Activated T-cell treated with anti-CD3 and anti-CD28 coated beads, Interleukin-2, amount 50 U/mL, for 24 hours (primary cell): Measurements from ENCODE around the gene SUGP2.

Experiments
- DNase-seq: peaks from one replicate; pipeline ENCODE4 v3.0.0-alpha.2; 2020
- H3K27ac Mint-ChIP-seq: 2 replicates; pipeline ENCODE4 v1.8.0; 2020; ENCODE audit warnings: mild to moderate bottlenecking, mixed read lengths
- H3K27me3 Mint-ChIP-seq: 2 replicates; pipeline ENCODE4 v1.8.0; 2020; ENCODE audit warnings: mixed read lengths
- H3K36me3 Mint-ChIP-seq: 2 replicates; pipeline ENCODE4 v1.8.0; 2020; ENCODE audit warnings: low read depth, mixed read lengths
- H3K4me1 Mint-ChIP-seq: 2 replicates; pipeline ENCODE4 v1.8.0; 2020; ENCODE audit warnings: low read depth, mixed read lengths
- H3K4me3 Mint-ChIP-seq: 2 replicates; pipeline ENCODE4 v1.8.0; 2020; ENCODE audit warnings: mild to moderate bottlenecking, moderate library complexity, mixed read lengths
- H3K9me3 Mint-ChIP-seq: 2 replicates; pipeline ENCODE4 v1.8.0; 2020; ENCODE audit warnings: mixed read lengths

The SUGP2 gene

DNA sequence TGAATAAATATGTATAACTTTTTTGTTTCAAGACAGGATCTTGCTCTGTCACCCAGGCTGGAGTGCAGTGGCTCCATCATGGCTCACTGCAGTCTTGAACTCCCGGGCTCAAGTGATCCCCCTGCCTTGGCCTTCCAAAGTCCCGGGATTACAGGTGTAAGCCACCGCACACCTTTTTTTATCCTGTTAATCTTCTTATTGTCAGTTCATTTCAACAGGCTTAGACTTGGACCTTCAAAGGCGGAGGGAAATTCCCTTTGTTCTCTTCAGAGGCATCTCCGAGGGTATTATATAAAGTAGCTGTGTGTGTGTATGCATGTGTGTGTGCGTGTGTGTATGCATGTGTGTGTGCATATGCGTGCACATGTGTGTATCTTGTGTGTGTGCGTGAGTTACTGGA is 35.0 kb downstream of the SUGP2 start:
- no peak for DNase-seq
- no peaks in the 10 kb centered on the region for H3K9me3 Mint-ChIP-seq
- H3K4me3 Mint-ChIP-seq, result no peak overlapping the region
- peak overlapping the region; percentile 38 for H3K27ac Mint-ChIP-seq
- peaks cover 20% of the 10 kb centered on the region for H3K4me1 Mint-ChIP-seq
- no peaks in the 10 kb centered on the region for H3K27me3 Mint-ChIP-seq
- peaks cover 96% of the 10 kb centered on the region for H3K36me3 Mint-ChIP-seq

DNA sequence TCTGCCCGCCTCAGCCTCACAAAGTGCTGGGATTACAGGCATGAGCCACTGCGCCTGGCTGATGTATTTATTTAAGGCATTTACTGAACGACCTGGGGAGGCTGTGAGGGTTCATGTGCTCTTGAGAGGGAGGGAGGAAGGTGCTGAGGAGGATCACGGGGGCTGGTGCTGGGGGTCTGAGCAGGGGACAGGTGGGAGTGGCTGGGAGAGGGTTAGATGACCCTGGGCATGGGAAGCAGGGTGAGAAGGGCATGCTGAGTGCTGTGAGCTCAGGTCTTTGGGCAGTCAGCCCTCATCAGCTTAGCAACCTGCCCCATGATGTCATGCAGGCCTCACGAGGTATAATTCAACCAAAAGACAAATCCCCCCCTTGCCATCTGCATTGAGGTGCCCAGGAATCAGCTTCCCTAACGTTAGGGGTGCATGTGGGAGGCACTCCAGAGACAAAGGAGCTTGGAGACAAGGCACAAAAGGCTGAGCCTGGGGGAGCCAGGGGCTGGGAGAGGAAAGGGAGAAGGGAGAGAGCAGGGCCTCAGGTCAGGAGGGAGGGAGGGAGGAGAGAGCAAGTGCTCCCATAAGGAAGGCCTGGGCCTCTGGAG is 36.4 kb downstream of the SUGP2 start:
- no peaks in the 10 kb centered on the region for H3K27me3 Mint-ChIP-seq
- H3K9me3 Mint-ChIP-seq, result no peaks in the 10 kb centered on the region
- H3K36me3 Mint-ChIP-seq, result peaks cover 92% of the 10 kb centered on the region
- no peak overlapping the region for H3K4me3 Mint-ChIP-seq
- no peak overlapping the region for H3K27ac Mint-ChIP-seq
- H3K4me1 Mint-ChIP-seq, result peaks cover 20% of the 10 kb centered on the region
- DNase-seq, result no peak

DNA sequence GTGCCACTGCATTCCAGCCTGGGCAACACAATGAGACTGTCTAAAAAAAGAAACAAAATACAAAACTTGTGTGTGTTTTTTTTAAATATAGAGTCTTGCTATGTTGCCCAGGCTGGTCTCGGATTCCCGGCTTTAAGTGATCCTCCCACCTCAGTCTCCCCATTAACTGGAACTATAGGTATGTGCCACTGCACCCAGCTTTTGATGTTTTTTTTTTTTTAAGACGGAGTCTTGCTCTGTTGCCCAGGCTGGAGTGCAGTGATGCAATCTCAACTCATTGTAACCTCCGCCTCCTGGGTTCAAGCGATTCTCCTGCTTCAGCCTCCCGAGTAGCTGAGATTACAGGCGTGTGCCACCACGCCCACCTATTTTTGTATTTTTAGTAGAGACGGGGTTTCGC is 37.0 kb downstream of the SUGP2 start:
- no peaks in the 10 kb centered on the region for H3K9me3 Mint-ChIP-seq
- peaks cover 20% of the 10 kb centered on the region for H3K4me1 Mint-ChIP-seq
- H3K36me3 Mint-ChIP-seq, result peaks cover 91% of the 10 kb centered on the region
- no peak overlapping the region for H3K4me3 Mint-ChIP-seq
- DNase-seq, result no peak
- no peak overlapping the region for H3K27ac Mint-ChIP-seq
- H3K27me3 Mint-ChIP-seq, result no peaks in the 10 kb centered on the region

DNA sequence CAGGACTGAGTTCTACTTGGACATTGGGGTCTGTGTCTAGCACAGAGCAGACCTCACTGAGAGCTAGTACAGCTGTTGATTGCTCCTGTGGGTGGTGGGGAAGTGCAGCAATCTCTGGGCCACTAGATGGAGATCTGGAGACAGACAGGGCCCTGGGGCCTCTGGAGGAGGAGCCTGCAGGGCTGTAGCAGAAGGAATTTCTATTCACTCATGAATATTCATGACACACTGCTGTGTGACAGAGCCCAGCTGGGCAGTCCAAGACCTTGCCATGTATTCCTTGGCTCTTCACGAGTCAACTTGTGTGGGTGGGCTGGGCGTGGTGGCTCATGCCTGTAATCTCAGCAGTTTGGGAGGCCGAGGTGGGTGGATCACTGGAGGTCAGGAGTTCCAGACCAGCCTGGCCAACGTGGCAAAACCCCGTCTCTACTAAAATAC is 37.5 kb downstream of the SUGP2 start:
- no peak for DNase-seq
- Mint-ChIP-seq H3K36me3 (peaks cover 91% of the 10 kb centered on the region), H3K4me3 (no peak overlapping the region), H3K27ac (no peak overlapping the region), H3K27me3 (no peaks in the 10 kb centered on the region), H3K9me3 (no peaks in the 10 kb centered on the region), H3K4me1 (peaks cover 18% of the 10 kb centered on the region)

DNA sequence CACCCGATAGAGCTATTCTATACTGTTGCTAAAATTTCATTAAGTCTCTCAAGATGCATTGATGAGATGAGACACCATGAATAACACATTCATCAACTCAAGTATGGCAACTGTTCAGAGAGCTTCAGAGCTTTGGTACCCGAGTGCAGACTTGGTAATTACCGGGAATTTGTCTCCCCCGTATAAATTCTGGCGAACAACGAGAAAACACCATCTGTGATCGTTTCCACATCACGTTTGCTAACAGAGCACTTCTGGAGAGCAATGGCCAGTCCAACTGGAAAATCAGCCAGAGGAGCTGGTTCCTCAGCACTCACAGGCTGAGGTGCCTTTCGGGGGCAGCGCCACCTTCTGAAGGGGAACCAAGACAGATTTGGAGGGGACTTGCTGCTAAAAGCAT is 40.2 kb downstream of the SUGP2 start:
- Mint-ChIP-seq H3K27me3 (no peaks in the 10 kb centered on the region), H3K4me1 (no peaks in the 10 kb centered on the region), H3K36me3 (peaks cover 66% of the 10 kb centered on the region), H3K9me3 (no peaks in the 10 kb centered on the region), H3K4me3 (no peak overlapping the region), H3K27ac (no peak overlapping the region)
- DNase-seq, result no peak

DNA sequence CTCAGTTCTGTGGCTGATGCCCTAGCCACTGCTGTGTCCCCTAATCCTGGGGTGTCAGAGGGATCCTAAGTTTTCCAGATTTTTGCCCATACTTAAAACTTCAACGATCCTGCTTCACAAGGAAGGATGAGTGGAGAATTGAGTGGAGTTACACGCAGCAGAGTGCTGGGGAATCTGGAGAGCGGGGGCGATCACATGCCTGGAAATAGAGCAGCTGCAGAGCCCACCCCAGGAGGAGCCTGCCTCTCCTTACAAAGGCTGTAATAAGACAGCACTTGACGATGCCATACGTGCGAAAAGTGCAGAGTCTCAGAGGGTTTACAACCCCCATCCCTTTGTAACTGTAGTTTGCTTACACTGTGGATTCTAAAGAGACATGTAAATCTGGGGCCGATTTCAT is 40.6 kb downstream of the SUGP2 start:
- no peaks in the 10 kb centered on the region for H3K27me3 Mint-ChIP-seq
- peaks cover 62% of the 10 kb centered on the region for H3K36me3 Mint-ChIP-seq
- no peak overlapping the region for H3K27ac Mint-ChIP-seq
- no peaks in the 10 kb centered on the region for H3K9me3 Mint-ChIP-seq
- no peak overlapping the region for H3K4me3 Mint-ChIP-seq
- H3K4me1 Mint-ChIP-seq, result no peaks in the 10 kb centered on the region
- DNase-seq, result no peak

DNA sequence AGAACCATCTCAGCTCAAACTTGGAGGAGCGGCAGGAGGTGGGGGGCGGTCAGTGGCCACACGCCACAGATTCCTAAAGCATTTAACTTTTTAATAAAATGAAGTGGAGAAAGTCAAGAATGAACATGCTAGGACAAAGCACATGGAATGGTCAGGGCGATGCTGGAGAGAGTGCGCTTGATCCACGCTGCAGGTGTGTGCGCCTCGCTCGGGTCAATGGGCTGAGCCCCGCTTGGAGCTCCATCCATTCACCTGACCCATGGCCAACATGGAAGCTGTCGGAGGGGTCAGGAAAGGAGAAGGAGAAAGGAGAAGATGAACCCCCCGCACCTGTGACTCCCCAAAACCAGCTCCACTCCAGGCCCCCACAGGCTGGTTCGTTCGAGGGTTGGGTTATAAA is 41.8 kb downstream of the SUGP2 start:
- peaks cover 9% of the 10 kb centered on the region for H3K27me3 Mint-ChIP-seq
- H3K9me3 Mint-ChIP-seq, result no peaks in the 10 kb centered on the region
- H3K27ac Mint-ChIP-seq, result no peak overlapping the region
- H3K36me3 Mint-ChIP-seq, result peaks cover 52% of the 10 kb centered on the region
- no peaks in the 10 kb centered on the region for H3K4me1 Mint-ChIP-seq
- H3K4me3 Mint-ChIP-seq, result no peak overlapping the region
- DNase-seq, result no peak

DNA sequence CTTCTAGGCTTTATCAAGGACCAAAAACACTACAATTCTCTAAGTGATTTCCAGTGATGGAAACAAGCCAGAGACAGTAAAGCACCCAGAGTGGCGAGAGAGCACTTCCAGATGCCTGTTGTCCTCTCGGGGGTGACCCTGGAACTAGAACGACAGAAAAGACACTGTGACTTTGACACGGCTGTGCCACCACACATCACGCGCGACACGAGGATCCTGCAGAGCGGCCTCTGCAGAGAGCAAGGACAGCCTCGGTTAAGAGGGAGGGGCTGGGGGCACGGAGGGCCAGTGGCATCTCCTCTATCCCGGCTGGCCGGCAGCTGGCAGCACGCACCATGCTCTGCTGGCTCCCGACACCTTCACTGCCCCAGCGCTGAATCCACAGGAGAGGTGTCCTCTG is 42.3 kb downstream of the SUGP2 start:
- Mint-ChIP-seq H3K4me1 (no peaks in the 10 kb centered on the region), H3K27ac (no peak overlapping the region), H3K4me3 (no peak overlapping the region), H3K27me3 (peaks cover 13% of the 10 kb centered on the region), H3K36me3 (peaks cover 47% of the 10 kb centered on the region), H3K9me3 (no peaks in the 10 kb centered on the region)
- no peak for DNase-seq

DNA sequence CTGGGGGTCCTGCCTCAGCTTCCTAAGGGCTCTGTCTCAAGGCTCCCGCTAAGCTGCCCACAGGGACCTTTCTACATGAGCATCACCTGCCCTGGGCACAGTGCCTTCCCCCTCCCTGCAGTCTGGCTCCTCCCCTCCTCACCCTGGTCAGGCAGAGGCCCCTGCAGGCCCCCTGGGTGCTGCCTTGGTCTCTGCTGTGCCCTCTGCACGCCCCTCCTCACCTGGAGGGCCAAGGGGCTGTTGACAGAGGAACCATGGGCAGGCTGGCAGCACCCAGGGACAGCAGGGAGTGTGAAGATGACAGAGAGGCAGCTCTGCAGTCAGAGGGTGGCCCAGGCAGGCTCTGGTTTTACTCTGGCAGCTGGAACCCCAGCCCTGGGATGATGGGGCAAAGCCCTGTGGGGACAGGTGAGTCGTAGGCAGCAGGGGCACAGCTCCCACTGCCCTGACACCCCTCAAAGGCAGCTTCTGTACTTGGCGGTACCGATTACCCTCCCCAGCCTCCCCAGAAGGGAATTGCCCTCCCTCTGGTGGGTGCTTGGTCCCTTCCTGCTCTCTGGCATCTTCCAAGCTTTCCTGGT is 43.1 kb downstream of the SUGP2 start:
- Mint-ChIP-seq H3K9me3 (no peaks in the 10 kb centered on the region), H3K4me1 (no peaks in the 10 kb centered on the region), H3K27ac (no peak overlapping the region), H3K27me3 (peaks cover 16% of the 10 kb centered on the region), H3K36me3 (peaks cover 41% of the 10 kb centered on the region), H3K4me3 (no peak overlapping the region)
- DNase-seq, result no peak

DNA sequence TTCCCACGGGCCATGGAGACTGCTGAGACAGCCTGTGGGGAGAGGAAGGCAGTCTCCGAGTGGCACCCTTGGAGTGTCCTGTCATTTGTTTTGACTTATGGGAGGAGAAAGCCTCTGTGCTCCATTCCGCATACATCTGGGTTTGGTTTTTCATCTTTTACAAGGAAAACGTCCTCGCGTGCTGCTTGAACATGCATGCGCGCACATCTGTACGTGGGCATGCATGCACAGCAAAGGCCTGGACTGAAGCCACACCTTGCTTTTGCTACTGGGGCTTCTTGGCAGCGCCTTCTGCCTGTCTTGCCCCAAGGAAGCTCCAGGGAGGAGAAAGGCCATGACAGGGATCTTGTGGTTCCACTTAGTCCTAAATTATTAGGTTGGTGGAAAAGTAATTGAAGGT is 44.0 kb downstream of the SUGP2 start:
- H3K4me3 Mint-ChIP-seq, result no peak overlapping the region
- H3K9me3 Mint-ChIP-seq, result no peaks in the 10 kb centered on the region
- H3K27me3 Mint-ChIP-seq, result peaks cover 16% of the 10 kb centered on the region
- no peaks in the 10 kb centered on the region for H3K4me1 Mint-ChIP-seq
- H3K36me3 Mint-ChIP-seq, result peaks cover 32% of the 10 kb centered on the region
- DNase-seq, result no peak
- H3K27ac Mint-ChIP-seq, result no peak overlapping the region

DNA sequence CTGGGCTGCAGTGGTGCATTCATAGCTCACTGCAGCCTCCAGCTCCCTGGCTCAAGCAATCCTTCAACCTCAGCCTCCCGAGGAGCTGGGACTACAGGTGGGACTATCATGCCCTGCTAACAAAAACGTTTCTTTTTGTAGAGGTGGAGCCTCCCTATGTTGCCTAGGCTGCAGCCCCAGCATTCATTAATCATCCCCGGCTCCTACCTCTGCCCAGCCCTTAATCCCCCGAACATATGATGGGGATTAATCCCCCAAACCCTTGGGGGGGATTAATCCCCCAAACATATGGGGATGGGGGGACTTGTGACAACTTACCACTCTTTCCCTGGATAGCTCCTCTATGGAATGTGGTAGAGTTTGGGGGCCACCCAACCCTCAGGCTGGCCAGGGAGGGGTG is 45.9 kb downstream of the SUGP2 start:
- peaks cover 13% of the 10 kb centered on the region for H3K36me3 Mint-ChIP-seq
- H3K4me1 Mint-ChIP-seq, result no peaks in the 10 kb centered on the region
- H3K27me3 Mint-ChIP-seq, result peaks cover 27% of the 10 kb centered on the region
- no peak overlapping the region for H3K27ac Mint-ChIP-seq
- DNase-seq, result no peak
- no peak overlapping the region for H3K4me3 Mint-ChIP-seq
- no peaks in the 10 kb centered on the region for H3K9me3 Mint-ChIP-seq

DNA sequence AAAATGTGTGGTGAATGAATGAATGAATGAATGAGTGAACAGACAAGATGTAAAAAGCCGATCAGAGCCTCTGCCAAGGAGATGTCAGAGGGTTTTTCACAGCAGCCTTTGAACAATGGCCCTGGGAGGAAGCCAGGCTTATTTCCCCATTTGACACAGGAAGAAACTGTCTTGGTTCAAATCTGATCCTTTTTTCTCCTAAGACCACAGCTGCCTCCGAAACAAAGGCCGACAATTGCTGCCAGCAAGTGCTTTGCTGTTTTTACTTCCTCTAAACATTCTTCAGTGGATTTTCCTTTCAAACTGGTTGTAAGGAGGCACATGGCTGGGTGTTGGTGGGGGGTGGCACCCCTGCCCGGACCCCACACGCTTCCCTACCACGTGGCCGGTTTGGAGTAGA is 48.1 kb downstream of the SUGP2 start:
- H3K27me3 Mint-ChIP-seq, result peaks cover 42% of the 10 kb centered on the region
- H3K27ac Mint-ChIP-seq, result no peak overlapping the region
- H3K9me3 Mint-ChIP-seq, result no peaks in the 10 kb centered on the region
- DNase-seq, result no peak
- no peaks in the 10 kb centered on the region for H3K4me1 Mint-ChIP-seq
- no peaks in the 10 kb centered on the region for H3K36me3 Mint-ChIP-seq
- H3K4me3 Mint-ChIP-seq, result no peak overlapping the region

DNA sequence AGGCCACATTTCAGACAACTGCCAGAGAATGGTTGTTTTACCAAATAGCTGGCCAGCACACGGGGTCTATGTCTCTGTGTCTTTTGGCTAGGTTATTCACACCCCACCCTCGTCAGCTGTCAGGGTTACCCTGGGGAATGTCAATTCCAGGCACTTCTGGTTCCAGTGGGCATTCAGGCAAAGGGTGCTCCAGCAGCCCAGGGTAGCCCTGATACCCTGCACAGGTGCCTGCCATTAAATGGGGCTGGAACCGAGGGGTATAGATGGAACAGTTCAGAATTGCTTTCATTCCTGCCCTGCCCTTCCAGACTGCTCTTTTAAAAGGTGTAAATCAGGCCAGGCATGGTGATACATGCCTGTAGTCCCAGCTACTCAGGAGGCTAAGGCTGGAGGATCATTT is 49.1 kb downstream of the SUGP2 start:
- H3K27ac Mint-ChIP-seq, result no peak overlapping the region

DNA sequence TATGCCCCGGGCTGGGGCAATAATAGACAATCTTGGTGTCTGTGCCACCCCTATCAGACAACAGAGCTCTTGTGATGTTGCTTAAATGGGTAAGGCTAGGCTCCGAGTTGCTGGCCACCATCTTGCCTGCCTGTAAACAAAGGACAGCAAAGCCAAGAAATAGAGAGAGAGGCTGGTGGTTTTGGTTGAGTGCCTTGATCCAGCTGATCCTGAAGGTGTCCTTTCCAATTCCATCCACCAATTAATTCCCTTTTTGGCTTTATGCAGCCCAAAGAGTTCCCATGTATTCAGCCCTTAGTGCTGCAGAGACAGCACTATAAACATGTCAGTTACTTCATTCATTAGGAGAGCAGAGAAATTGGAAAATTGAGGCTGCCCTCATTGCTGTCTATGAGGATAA is 50.6 kb downstream of the SUGP2 start:
- H3K27me3 Mint-ChIP-seq, result peaks cover 47% of the 10 kb centered on the region
- no peak overlapping the region for H3K4me3 Mint-ChIP-seq
- H3K4me1 Mint-ChIP-seq, result no peaks in the 10 kb centered on the region
- no peaks in the 10 kb centered on the region for H3K9me3 Mint-ChIP-seq
- DNase-seq, result no peak
- no peak overlapping the region for H3K27ac Mint-ChIP-seq
- H3K36me3 Mint-ChIP-seq, result no peaks in the 10 kb centered on the region

More for the DNA sequence above, 49.1 kb downstream of the SUGP2 start:
- DNase-seq, result no peak
- Mint-ChIP-seq H3K9me3 (no peaks in the 10 kb centered on the region), H3K36me3 (no peaks in the 10 kb centered on the region), H3K27me3 (peaks cover 43% of the 10 kb centered on the region), H3K4me1 (no peaks in the 10 kb centered on the region), H3K4me3 (no peak overlapping the region)

DNA sequence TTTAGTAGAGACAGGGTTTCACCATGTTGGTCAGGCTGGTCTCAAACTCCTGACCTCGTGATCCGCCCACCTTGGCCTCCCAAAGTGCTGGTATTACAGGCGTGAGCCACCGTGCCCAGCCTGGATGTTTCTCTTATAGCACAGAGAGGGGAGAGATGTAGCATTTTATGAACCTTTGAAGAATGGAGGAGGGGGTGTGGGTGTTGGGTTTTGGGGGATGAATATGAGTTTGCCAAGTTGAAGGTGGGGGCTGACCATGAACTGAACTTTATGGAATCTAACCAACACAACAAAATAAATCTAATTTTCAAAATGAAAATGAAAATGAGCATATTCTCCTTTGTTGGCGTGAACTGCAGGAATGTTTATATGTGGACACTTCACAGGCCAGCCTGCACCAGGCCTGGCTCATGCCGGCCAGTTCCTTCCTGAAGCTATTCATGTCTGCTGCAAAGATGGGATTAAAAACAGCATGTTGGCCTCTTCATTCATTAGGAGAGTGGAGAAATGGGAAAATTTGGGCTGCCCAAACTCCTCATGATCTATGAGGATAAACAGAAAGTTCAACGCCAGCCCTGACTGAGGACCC is 52.8 kb downstream of the SUGP2 start:
- H3K4me3 Mint-ChIP-seq, result no peak overlapping the region
- no peak for DNase-seq
- no peaks in the 10 kb centered on the region for H3K4me1 Mint-ChIP-seq
- no peaks in the 10 kb centered on the region for H3K9me3 Mint-ChIP-seq
- H3K27ac Mint-ChIP-seq, result no peak overlapping the region
- H3K36me3 Mint-ChIP-seq, result no peaks in the 10 kb centered on the region
- H3K27me3 Mint-ChIP-seq, result peaks cover 33% of the 10 kb centered on the region
